Islet precursor cell (in vitro differentiated cells): ENCODE results near the gene CTRB2.
"Not testable (repeated sequence)": the region's sequence is repeated elsewhere in the genome, so short reads cannot be mapped to it uniquely, and the experiment has no call there.

Experiments
- DNase-seq: peaks from one replicate; pipeline ENCODE4 v3.0.0-alpha.2; 2018

Gene CTRB2

GRCh38 chr16:75225678-75226515 is 18.9 kb upstream of the CTRB2 start:
- DNase-seq: no peak

GRCh38 chr16:75225092-75225491 is 18.1 kb upstream of the CTRB2 start:
- DNase-seq: no peak

GRCh38 chr16:75224306-75225082 is 17.5 kb upstream of the CTRB2 start:
- peak; percentile 60 for DNase-seq

- DNase-seq: not testable (repeated sequence)
Observed at GRCh38 chr16:75223129-75223528, 16.2 kb upstream of the CTRB2 start.

GRCh38 chr16:75222271-75222783 is 15.4 kb upstream of the CTRB2 start:
- no peak for DNase-seq

- no peak for DNase-seq
Observed at GRCh38 chr16:75219838-75220237, 12.9 kb upstream of the CTRB2 start.

GRCh38 chr16:75219088-75219487 is 12.1 kb upstream of the CTRB2 start:
- no peak for DNase-seq

- DNase-seq: peak; percentile 52
Observed at GRCh38 chr16:75218256-75219076, 11.5 kb upstream of the CTRB2 start, which contains the start of gene CTRB1. TSS of gene CTRB1 (plus strand) at chr16:75218988. CDS start at chr16:75219008, 20 bp downstream.

GRCh38 chr16:75217389-75217851 is 10.5 kb upstream of the CTRB2 start:
- DNase-seq: peak; percentile 80

- peak; percentile 40 for DNase-seq
Observed at GRCh38 chr16:75216576-75216975, 9.6 kb upstream of the CTRB2 start.

GRCh38 chr16:75216127-75216526 is 9.2 kb upstream of the CTRB2 start:
- DNase-seq: no peak

- DNase-seq: not testable (repeated sequence)
Observed at GRCh38 chr16:75211286-75211685, 4.3 kb upstream of the CTRB2 start.

GRCh38 chr16:75209944-75210343 is 3.0 kb upstream of the CTRB2 start:
- DNase-seq: no peak

GRCh38 chr16:75209514-75209913 is 2.6 kb upstream of the CTRB2 start:
- not testable (repeated sequence) for DNase-seq

GRCh38 chr16:75208861-75209505 is 2.0 kb upstream of the CTRB2 start:
- no peak for DNase-seq

GRCh38 chr16:75208242-75208825 is 1.4 kb upstream of the CTRB2 start:
- peak; percentile 59 for DNase-seq

- peak; percentile 55 for DNase-seq
Observed at GRCh38 chr16:75207831-75208230, 870 bp upstream of the CTRB2 start.

GRCh38 chr16:75205961-75206748 is 806 bp downstream of the CTRB2 start:
- not testable (repeated sequence) for DNase-seq

- not testable (repeated sequence) for DNase-seq
Observed at GRCh38 chr16:75205438-75205837, 1.5 kb downstream of the CTRB2 start.

- not testable (repeated sequence) for DNase-seq
Observed at GRCh38 chr16:75204905-75205304, 2.1 kb downstream of the CTRB2 start.

GRCh38 chr16:75204410-75204758 is 2.6 kb downstream of the CTRB2 start:
- no peak for DNase-seq
